Neural cell (in vitro differentiated cells): Measurements from ENCODE around the gene LRRK1. TPM values are rescaled to one million over a fixed set of nuclear protein-coding genes. Genes with fewer than 3 reads are reported as not detected.

ENCODE experiments used
- H2AFZ ChIP-seq: fragments of 200-600, 300-800 bp; sonication (generic), shearing (Covaris generic); 2 replicates; pipeline ENCODE4 v1.6.0; 2014; ENCODE audit warnings: low read depth, mild to moderate bottlenecking, antibody characterized with exemption, low read length, moderate library complexity
- H3F3A ChIP-seq: fragments of 200-600 bp; shearing (Covaris generic); 2 replicates; pipeline ENCODE4 v1.6.1; 2016; ENCODE audit warnings: mild to moderate bottlenecking, moderate library complexity, mixed read lengths, antibody characterized with exemption, low read length; ENCODE audit not compliant: insufficient read depth, poor library complexity, severe bottlenecking
- H3K27ac ChIP-seq: fragments of 200-600, 300-800 bp; sonication (generic), shearing (Covaris generic); 2 replicates; pipeline ENCODE4 v1.5.1; 2014; ENCODE audit warnings: mild to moderate bottlenecking, low read length, moderate library complexity
- H3K27me3 ChIP-seq: fragments of 300-800, 200-600 bp; sonication (generic), shearing (Covaris generic); 2 replicates; pipeline ENCODE4 v1.6.0; 2014; ENCODE audit warnings: mild to moderate bottlenecking, low read depth, low read length, moderate library complexity; ENCODE audit not compliant: insufficient read depth
- H3K36me3 ChIP-seq: fragments of 300-800, 200-600 bp; sonication (generic), shearing (Covaris generic); 2 replicates; pipeline ENCODE4 v1.5.1; 2014; ENCODE audit warnings: mild to moderate bottlenecking, antibody characterized with exemption, low read length, moderate library complexity; ENCODE audit not compliant: insufficient read depth
- H3K4me2 ChIP-seq: fragments of 300-800, 200-600 bp; sonication (generic), shearing (Covaris generic); 2 replicates; pipeline ENCODE4 v1.6.0; 2014; ENCODE audit warnings: mild to moderate bottlenecking, low read length
- H3K4me3 ChIP-seq: fragments of 300-800, 200-600 bp; sonication (generic), shearing (Covaris generic); 2 replicates; pipeline ENCODE4 v1.5.1; 2014; ENCODE audit warnings: mild to moderate bottlenecking, low read length, moderate library complexity
- H3K79me2 ChIP-seq: fragments of 200-600 bp; shearing (Covaris generic); replicated peaks from 2 replicates; pipeline ENCODE4 v1.6.0; 2014; ENCODE audit warnings: mild to moderate bottlenecking, low read length, moderate library complexity; ENCODE audit not compliant: insufficient read depth
- H3K9ac ChIP-seq: fragments of 300-800, 200-600 bp; sonication (generic), shearing (Covaris generic); 2 replicates; pipeline ENCODE4 v1.6.1; 2016; ENCODE audit warnings: mild to moderate bottlenecking, low read length, mixed read lengths
- H3K9me2 ChIP-seq: fragments of 200-600 bp; shearing (Covaris generic); 2 replicates; pipeline ENCODE4 v1.6.1; 2016; ENCODE audit warnings: mild to moderate bottlenecking, low read length, mixed read lengths; ENCODE audit not compliant: insufficient read depth
- H3K9me3 ChIP-seq: fragments of 200-600, 300-800 bp; sonication (generic), shearing (Covaris generic); 2 replicates; pipeline ENCODE4 v1.6.1; 2016; ENCODE audit warnings: mild to moderate bottlenecking, mixed run types, low read length, moderate library complexity, mixed read lengths
- H4K20me1 ChIP-seq: fragments of 200-600 bp; shearing (Covaris generic); 2 replicates; pipeline ENCODE4 v1.6.1; 2016; ENCODE audit warnings: mild to moderate bottlenecking, mixed run types; ENCODE audit not compliant: insufficient read depth
- CTCF ChIP-seq: fragments of 450-650 bp; IDR thresholded peaks from 2 replicates; pipeline ENCODE4 v1.5.1; 2014; ENCODE audit warnings: antibody characterized with exemption, mild to moderate bottlenecking, moderate library complexity; ENCODE audit not compliant: poor library complexity, severe bottlenecking
- EP300 ChIP-seq: fragments of 450-650 bp; conservative IDR thresholded peaks from 2 replicates; pipeline ENCODE4 v1.6.1; 2014; ENCODE audit warnings: antibody characterized with exemption, mild to moderate bottlenecking, moderate library complexity; ENCODE audit not compliant: poor library complexity, severe bottlenecking
- EZH2 ChIP-seq: fragments of 200-600, 300-800 bp; shearing (Covaris generic), sonication (generic); IDR thresholded peaks from 2 replicates; pipeline ENCODE4 v1.6.1; 2014; ENCODE audit warnings: antibody characterized with exemption, low read length, borderline replicate concordance, mild to moderate bottlenecking; ENCODE audit not compliant: insufficient read depth, poor library complexity, severe bottlenecking
- MXI1 ChIP-seq: fragments of 450-650 bp; conservative IDR thresholded peaks from 2 replicates; pipeline ENCODE4 v1.6.1; 2014; ENCODE audit warnings: antibody characterized with exemption, mild to moderate bottlenecking; ENCODE audit not compliant: poor library complexity, severe bottlenecking
- POLR2AphosphoS5 ChIP-seq: IDR thresholded peaks from 2 replicates; pipeline ENCODE4 v1.6.1; 2012
- RAD21 ChIP-seq: fragments of 450-650 bp; conservative IDR thresholded peaks from 2 replicates; pipeline ENCODE4 v1.6.1; 2014; ENCODE audit warnings: antibody characterized with exemption, mild to moderate bottlenecking, moderate library complexity
- SMC3 ChIP-seq: fragments of 450-650 bp; conservative IDR thresholded peaks from 2 replicates; pipeline ENCODE4 v1.6.1; 2014; ENCODE audit warnings: antibody characterized with exemption, mild to moderate bottlenecking, moderate library complexity; ENCODE audit not compliant: poor library complexity
- TAF1 ChIP-seq: IDR thresholded peaks from 2 replicates; pipeline ENCODE4 v1.6.1; 2012; ENCODE audit warnings: low read depth
- polyA plus RNA-seq: library from polyadenylated mRNA; depleted of rRNA; stranded (reverse); fragments of >200 nt; gene quantifications from 2 replicates; pipeline ENCODE4 v1.2.3, GENCODE V29; 2014
- TF ChIP-seq, protein P1 (sequence below): IDR thresholded peaks from 2 replicates; pipeline ENCODE4 v1.6.1; 2012; ENCODE audit warnings: borderline replicate concordance

The LRRK1 gene
- polyA plus RNA-seq, 1 donor from 2014 or later: 0.06 TPM

DNA sequence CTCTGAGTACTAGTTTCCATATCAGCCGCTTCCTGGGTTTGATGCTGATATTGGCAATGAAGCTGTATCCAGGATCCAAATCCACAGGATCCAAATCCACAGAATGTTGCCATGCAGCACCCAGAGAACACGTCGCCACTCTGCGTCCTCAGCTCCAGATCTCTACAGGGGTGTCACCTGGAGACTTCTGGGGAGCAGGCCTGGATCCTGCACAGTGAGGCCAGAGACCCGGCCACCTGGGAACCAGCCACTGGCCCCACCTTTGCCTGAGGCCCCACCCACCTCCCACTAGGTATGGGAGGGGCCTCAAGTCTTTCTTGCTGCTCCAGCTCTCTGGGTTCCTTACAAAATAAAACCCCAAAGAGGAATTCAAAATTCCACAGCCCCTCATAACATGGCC lies 123.9 kb downstream of the LRRK1 start:
- Histone ChIP-seq H4K20me1 (no peaks in the 10 kb centered on the region), H3K9me2 (no peaks in the 10 kb centered on the region)
- no peak for TF ChIP-seq TAF1
- TF ChIP-seq SMC3: no peak
- no peak for TF ChIP-seq POLR2AphosphoS5
- TF ChIP-seq RAD21: no peak
- no peak for TF ChIP-seq EZH2
- no peak for TF ChIP-seq MXI1
- no peak for TF ChIP-seq EP300
- TF ChIP-seq, protein P1, sequence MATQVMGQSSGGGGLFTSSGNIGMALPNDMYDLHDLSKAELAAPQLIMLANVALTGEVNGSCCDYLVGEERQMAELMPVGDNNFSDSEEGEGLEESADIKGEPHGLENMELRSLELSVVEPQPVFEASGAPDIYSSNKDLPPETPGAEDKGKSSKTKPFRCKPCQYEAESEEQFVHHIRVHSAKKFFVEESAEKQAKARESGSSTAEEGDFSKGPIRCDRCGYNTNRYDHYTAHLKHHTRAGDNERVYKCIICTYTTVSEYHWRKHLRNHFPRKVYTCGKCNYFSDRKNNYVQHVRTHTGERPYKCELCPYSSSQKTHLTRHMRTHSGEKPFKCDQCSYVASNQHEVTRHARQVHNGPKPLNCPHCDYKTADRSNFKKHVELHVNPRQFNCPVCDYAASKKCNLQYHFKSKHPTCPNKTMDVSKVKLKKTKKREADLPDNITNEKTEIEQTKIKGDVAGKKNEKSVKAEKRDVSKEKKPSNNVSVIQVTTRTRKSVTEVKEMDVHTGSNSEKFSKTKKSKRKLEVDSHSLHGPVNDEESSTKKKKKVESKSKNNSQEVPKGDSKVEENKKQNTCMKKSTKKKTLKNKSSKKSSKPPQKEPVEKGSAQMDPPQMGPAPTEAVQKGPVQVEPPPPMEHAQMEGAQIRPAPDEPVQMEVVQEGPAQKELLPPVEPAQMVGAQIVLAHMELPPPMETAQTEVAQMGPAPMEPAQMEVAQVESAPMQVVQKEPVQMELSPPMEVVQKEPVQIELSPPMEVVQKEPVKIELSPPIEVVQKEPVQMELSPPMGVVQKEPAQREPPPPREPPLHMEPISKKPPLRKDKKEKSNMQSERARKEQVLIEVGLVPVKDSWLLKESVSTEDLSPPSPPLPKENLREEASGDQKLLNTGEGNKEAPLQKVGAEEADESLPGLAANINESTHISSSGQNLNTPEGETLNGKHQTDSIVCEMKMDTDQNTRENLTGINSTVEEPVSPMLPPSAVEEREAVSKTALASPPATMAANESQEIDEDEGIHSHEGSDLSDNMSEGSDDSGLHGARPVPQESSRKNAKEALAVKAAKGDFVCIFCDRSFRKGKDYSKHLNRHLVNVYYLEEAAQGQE: no peak
- TF ChIP-seq CTCF: no peak

GRCh38 chr15:101043911-101044624 lies 124.9 kb downstream of the LRRK1 start:
- H3K27me3 ChIP-seq: no peaks in the 10 kb centered on the region
- H3K9me3 ChIP-seq: no peaks in the 10 kb centered on the region
- H3K9me2 ChIP-seq: no peaks in the 10 kb centered on the region
- no peak overlapping the region for H3K27ac ChIP-seq
- H4K20me1 ChIP-seq: no peaks in the 10 kb centered on the region
- no peak overlapping the region for H3K4me3 ChIP-seq
- H3F3A ChIP-seq: no peaks in the 10 kb centered on the region
- TF ChIP-seq EP300: no peak
- TF ChIP-seq MXI1: no peak
- no peak overlapping the region for H3K4me2 ChIP-seq
- H3K36me3 ChIP-seq: no peaks in the 10 kb centered on the region
- H2AFZ ChIP-seq: no peak overlapping the region
- H3K9ac ChIP-seq: no peak overlapping the region
- H3K79me2 ChIP-seq: no peaks in the 10 kb centered on the region

More for the DNA sequence above, 123.9 kb downstream of the LRRK1 start:
- Histone ChIP-seq H3K4me2 (no peak overlapping the region), H3K4me3 (no peak overlapping the region), H2AFZ (no peak overlapping the region), H3K9me3 (no peaks in the 10 kb centered on the region), H3F3A (no peaks in the 10 kb centered on the region), H3K36me3 (no peaks in the 10 kb centered on the region), H3K27ac (no peak overlapping the region), H3K27me3 (no peaks in the 10 kb centered on the region), H3K9ac (no peak overlapping the region), H3K79me2 (no peaks in the 10 kb centered on the region)
